Inflammatory macrophage (primary cell): ENCODE measurements around the gene KCNMA1.
A peak's percentile ranks its signal among the peaks of the same experiment; 100 is the strongest.

Source experiments
- DNase-seq, 2 donors: peaks; one replicate each; pipeline ENCODE4 v3.0.0-alpha.2; 2020 to 2022

Gene KCNMA1

DNA sequence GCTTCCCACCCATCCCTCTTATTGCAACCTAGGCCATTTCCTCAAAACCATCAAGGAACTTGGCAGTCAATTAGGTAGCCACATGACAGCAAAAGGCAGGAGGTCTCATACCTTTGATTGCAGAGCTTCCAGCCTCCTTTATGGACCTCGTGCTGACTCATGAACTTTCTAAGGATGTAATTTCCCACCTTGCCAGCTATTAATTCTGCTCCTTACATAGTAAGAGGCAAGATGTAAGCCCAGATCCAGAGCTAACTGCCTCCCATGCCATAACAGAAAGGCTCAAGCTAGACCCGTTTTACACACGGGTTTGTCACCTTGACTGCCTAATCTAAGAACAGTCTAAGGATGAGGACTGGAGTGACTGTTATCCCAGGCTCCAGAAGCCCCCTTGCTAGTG lies 565.7 kb downstream of the KCNMA1 start:
- no peak for DNase-seq

DNA sequence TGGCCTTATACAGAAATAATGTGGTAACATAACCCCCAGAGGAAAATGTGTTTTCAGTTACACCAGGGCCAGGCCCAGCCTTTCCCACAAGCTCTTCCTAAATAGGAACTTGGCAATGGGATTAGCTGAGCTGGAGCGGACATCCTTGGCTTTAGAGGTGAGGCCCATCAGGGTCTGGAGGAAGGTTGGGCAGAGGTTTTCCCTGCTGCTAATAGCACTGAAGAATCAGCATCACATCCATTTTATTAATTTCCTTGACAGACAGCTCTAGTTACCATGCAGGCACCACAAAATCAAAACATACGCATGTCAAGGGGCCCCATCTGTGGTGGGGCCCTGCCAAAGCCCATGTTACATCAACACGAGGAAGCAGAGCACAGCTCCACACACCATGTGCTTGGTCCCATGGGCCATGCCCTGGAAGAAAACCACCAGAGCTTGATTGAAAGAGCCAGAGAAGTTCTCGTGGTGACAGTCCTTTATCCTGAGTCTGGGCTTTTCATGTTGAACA lies 566.6 kb downstream of the KCNMA1 start:
- no peak for DNase-seq

DNA sequence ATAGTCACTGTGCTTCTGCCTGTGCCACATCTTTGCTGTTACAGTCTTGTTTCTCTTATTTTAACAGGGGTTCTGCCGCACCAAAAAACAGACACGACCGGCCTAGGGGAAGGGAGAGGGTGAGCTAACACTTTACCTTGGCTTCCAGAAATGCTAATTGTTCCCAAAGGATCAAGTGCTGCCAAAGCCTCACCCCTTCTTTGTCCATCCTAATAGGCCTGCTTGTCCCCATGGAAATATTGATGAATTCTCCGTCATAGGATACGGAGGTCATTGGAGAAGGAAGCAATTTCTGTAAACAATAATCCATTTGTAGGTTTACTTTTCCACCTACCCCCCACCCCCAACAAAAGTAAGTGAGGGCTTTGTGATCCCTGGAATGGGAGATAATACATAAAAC lies 567.3 kb downstream of the KCNMA1 start:
- DNase-seq = no peak

DNA sequence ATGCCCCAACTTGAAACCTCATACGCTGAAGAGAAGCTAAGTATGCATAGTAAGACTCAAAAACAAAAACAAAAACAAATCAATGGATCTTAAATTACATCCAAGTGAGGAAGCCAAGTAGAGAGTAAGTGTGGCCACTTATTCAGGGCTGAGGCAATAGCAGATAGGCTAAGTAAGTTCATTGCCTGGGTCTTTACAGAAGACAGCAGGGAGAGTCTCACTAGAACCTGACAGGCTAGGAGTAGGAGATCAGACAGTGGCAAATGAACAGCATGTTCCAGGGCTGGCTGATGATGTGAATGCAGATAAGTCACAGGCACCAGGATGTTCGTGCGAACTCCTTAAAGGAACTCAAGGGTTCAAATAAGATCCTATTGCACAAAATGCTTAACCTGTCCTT lies 568.6 kb downstream of the KCNMA1 start:
- DNase-seq = no peak

DNA sequence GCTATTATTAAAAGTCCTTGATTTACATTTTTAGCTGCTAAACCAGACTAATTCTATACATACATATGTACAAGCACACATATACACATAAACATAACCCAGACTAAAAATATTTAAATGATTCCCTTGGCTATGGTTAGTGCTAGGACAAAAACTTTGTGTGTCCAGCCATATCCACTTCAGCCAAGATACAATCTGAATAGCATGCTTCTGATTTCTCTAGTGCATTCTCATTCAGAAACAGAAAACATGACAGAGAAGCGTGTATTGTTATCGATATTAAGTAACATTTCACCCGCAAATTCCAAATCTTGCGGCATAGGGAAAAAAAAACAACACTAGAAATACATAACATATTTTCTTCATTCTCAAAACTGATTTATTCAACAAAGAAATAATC lies 569.3 kb downstream of the KCNMA1 start:
- no peak for DNase-seq

DNA sequence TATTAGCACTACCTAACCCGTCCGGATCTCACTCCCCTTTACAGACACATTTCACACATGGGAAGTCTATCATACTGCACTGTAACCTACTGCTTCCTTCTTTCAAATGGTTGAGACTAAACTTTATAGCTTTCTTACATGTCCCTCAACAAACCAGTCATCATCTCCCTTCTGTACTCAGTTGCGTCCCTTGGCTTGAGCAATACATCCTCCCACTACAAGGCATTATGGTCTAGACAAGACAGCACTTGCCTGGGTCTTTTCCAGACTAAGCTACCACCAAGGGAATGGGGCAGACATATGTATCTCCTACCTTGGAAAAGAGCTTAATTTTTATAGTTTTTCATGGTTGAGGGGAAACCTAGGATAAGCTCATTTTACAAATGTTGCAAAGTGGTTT lies 575.2 kb downstream of the KCNMA1 start:
- DNase-seq = no peak

DNA sequence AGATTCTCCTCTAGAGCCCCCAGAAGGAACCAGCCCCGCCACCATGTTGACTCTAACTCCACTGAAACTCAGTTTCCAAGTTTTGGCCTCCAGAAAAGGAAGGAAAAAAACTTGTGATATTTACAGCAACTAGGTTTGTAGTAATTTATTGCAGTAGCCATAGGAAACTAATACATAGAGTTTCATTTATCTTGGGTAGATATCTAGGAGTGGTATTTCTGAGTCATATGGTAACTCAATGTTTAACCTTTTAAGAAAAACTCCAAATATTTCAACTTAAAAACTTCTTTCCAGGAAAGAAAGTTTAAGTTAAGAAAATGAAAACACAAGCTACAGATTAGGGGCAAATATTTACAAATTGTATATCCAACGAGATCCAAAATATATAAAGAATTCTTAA lies 576.7 kb downstream of the KCNMA1 start:
- DNase-seq = no peak

DNA sequence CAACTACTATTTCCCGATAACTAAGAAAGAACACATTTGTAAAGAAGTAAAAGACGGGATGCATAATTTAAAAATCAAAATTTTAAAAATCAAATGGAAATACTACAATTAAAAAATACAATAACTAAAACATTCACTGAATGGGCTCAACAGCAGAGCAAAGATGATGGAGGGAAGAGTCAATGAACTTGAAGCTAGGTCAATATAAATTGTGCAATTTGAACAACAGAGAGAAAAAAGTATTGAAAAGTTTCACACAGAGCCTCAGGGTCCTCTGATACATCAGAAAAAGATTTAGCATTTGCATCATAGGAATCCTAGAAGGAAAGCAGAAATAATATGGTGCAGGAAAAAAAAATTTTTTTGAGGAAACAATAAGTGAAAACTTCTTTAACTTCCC lies 581.0 kb downstream of the KCNMA1 start:
- DNase-seq = no peak

DNA sequence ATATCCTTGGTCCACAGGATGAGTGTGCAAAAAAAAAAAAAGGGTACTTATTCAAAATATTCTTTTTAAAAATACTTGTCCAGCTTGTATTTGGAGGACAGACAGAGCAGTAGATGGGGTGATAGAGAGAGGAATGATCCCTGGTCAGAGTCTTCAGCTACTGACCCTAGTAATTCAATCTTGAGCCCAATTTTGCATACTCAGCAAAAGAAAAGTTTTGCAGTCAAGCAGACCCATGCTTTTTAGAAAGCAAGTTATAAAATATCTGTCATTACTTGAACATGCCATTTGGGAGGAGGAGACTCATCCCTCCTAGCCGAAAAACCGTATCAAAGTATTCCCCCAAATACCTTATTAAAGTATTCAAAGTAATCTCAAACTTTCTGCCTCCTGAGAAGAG lies 585.0 kb downstream of the KCNMA1 start:
- no peak for DNase-seq

DNA sequence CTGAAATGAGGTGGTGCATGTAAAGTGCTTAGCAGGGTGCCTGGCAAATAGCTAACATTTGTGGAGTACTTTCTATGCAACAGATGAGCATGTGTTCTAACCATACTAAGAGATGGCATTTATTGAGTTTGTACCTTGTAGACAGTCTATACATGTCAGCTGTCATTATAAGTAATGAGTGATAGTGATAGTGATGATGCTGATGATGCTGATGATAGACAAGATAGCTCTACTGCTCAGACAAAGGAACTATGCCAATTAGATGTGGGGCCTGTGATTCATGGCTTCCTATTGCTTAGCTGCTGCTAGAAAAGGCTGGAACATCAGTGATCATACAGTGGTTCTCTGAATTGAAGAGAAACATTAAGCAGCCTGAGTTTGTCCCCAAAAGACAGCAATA lies 585.8 kb downstream of the KCNMA1 start:
- no peak for DNase-seq

DNA sequence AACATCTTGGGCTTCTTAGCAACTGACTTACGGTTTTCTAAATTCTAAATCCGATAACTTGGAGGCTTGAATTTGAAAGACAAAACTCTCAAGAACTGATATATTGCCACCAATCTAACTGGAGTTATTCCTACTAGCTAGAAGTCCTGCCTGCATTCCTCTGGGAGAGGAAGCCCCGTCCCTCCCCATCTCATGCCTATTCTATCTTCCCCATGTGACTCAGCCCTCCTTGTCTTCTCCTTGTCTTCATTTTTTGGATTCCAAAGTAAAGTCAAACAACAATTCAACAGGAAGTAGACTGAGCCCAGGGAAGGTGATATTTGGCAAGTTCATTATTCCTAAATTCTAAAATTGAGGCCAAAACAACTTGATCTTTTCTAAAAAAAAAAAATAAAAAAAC lies 587.7 kb downstream of the KCNMA1 start:
- DNase-seq = no peak

DNA sequence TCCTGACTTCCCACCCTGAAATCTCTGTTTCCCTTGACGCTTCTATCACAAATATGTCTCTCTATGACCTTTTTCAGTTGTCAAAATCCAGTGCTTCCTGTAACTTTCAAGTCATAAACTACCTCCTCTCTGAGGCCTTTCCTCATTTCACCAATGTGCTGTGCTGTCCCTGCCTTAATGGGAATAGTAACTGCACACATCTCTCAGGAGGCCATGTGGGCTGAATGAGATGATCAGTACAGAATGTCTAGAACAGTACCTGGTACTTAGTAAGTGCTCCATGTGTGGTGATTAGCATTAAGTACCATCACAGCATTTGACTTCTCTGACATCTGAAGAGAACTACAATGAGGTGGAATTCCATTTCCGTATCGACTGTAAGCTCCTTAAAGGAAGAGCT lies 588.5 kb downstream of the KCNMA1 start:
- DNase-seq = no peak

DNA sequence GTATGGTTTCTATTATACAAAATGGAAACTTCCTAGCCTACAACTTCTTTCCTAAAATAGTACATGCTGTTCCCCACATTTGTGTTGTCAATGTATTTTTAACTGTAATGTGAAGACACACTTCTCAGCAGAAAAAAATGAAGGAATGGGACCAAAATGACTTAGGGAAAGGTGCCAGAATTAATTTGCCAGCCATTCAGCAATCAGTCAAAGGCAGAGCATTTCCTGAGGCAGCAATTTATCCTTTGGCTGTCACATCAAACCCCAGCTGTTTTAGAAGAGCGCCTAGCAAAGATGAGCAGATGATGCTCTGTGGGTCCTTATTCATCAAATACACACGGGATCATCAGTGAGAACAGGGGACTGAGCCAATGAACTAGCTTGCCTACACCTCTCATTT lies 592.5 kb downstream of the KCNMA1 start:
- DNase-seq = no peak

DNA sequence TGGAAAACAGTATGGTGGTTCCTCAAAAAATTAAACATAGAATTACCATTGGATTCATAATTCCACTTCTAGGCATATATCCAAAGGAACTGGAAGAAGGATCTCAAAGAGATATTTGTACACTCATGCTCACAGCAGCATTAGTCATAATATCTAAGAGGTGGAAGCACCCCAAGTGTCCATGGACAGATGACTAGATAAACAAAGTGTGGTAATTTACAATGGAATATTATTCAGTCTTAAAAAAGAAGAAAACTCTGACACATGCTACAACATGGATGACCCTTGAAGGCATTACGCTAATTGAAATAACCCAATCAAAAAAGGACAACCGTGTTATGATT lies 594.2 kb downstream of the KCNMA1 start:
- no peak for DNase-seq

DNA sequence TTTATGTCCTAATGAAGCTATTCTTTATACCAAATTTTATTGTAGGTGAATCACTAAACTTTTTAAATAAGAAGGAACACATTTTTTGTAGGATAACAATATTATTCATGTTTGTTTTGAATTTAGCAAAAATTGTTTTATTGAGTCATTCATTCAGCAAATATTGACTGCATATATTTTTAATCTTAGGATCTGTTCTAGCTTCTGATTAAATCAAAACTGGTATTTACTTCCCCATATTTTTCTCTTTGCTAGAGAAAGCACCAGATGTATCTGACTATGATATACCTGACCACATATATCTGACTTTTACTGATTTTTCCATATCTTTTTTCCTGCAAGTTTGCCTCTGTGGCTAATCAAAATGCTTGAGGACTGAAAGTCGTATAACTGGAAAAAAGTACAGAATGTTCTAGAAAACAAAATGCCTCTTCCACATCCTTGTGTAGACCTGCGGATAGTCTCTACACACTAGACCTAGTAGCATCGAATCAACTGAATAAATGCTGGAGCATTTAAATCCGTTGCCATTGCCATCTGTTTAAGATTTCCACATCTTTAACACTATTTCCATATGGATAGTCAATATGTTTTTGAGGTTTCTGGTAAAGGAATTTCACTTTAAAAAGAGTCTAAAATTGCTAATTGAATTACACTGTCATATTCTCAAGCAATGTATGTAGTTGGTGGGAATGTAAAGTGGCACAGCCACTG lies 594.7 kb downstream of the KCNMA1 start:
- DNase-seq = no peak

DNA sequence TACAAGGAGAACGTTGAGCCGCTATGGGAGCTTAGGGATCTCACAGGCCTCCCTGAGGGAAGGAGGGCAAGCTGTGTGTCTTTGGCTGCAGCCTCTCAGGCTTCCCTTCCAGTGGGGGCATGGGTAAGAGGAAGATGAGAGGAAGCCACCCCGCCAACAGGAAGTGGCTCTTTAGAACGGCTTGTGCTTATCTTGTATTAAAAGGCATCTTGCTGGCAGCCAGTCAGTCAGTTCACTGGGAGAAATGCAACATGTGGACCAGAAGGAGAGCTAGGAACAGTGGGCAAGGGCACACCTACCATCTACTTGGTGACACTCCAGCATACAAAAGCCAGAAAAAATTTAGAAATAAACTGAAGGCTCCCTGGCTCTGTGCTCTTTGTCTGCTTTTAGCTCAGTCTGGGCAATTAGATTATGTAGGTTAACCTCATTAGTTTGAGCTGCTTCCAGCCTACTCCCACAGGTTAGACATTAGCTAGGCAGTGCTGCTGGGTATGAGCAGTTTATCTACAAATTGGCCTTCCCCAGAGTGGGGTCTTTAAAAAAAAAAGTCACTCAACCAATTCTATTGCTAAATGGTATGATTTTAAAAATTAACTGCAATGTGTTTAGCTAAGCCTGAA lies 595.9 kb downstream of the KCNMA1 start:
- peak; percentile 14 to 21 for DNase-seq

DNA sequence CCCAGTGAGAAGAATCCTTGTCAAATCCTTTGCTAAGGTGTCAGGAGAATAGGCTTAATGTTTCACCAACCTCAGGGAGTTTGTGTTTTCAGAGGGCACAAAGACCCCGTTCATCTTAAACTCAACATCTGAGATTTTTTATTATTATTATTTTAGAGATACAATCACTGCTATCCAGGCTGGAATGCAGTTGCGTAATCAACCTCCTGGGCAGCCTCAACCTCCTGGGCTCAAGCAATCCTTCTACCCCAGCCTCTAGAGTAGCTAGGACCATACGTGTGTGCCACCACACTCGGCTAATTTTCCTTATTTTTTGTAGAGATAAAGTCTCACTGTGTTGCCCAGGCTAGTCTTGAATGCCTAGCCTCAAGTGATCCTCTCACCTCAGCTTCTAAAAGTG lies 599.2 kb downstream of the KCNMA1 start:
- no peak for DNase-seq

DNA sequence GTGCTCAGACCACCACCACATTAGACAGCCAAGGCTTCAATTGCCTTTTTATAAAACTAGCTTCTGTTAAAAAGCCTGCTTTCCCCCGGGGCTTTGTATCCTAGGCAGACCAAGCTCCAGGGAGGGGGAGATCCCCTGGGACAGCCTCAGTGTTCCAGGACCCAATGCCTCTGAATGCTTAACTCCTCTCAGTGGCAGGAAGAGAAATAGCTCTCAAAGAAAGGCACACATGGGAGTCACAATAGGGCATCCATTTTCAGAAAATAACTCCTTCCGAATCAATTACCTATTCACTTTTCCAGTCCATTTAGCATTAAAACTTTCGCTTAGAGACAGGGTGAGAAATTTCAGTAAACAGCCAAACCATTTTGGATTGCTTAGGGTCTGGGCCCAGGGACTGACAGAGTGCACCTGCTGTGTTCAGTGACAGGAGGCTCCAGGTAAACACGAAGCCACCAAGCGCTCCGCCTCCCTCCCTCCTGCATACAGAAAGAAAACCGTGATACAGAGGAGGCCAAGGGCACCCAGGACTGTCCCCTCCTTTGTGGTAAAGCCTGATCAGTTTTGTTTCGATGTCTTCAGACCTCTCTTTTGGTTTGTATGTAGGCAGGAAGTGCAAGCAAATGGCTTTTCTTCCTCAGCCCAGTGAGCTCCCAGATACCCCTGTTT lies 599.7 kb downstream of the KCNMA1 start:
- no peak for DNase-seq

DNA sequence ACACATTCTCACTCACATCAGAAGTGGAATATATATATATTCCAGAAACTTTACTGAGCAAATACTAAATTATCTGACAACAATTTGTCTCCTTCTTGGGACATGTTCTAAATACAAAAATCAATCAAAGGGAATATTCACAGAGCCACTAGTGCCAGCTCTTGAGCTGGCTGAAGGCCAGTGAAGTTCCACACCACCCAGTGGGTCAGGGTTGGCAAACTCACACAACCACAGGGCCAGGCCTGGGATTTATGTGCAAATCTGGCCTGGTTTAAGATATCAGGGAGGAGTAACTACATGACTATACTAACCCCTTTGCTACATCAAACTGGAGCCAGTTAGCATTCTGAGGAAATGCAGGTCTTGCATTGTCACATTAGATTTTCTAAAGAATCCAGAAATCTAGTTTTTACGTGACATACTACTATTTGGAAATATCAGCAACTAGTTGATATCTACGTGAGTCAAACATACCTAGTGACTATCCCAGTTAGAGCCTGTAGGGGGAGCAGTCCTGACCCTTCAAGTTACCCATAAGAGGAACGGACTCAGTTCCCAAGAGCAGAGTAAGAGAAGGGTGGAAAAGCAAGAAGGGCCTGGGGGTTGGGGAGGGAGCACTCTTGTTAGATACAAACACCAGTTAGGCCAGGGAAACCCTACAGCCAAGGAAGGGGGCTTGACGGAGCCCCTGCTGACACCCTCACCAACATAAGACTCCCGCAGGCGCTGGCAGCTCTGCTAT lies 600.4 kb downstream of the KCNMA1 start:
- peak; percentile 12 to 35 for DNase-seq

DNA sequence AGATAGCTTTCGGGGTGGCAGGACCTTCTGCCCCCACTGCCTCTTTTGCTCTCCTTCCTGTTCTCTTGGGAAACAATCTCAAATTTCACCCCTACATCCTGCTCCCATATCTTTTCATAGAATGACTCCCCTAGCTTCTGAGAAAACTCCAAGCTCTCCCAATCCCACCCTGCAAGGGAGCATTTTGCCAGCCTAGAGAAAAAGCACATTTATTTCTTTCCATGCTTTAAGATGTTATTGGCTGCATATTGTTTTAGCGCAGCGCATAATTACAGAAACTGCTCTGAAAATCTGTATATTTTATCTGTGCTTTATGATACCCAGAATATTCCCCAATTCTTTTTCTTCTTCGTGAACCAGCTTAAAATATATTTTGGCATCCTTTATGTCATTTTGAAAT lies 601.3 kb downstream of the KCNMA1 start:
- DNase-seq = no peak

DNA sequence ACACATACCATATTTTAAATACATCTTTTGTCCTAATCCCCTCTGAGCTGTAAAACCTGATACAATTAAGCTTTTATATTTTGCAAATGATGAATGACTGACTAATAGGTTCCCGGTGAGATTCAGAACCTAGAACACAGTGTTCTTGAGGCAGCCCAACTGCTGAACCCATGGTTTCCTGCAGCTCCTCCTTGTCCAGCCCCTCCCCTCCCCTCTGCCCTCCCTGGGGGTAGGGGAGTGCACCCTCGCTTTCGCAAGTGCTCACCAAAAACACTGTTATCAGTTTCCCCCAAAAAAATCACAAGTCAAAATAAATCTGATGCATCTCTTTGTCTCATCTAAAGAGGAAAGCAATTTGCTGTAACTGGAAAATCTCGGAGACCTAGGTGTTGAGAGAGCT lies 602.8 kb downstream of the KCNMA1 start:
- DNase-seq = no peak

DNA sequence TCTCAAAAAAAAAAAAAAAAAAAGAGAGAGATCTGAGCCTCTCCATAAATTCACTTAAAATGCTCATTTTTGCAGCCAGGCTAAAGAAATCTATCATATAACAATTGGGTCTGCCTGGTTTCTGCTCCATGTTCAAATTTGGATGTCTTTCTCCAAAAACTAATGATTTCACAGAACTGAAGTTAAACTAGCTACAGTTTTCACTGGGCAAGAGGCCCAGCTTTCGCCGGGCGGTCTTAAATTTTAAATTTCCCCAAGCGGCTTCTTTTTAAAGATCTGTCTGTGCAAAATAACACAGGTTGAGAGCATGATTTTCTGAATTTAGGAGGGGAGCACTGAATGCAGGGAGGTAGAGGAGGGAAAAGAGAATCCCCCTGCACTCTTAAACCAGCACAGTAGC lies 603.4 kb downstream of the KCNMA1 start:
- DNase-seq = no peak

DNA sequence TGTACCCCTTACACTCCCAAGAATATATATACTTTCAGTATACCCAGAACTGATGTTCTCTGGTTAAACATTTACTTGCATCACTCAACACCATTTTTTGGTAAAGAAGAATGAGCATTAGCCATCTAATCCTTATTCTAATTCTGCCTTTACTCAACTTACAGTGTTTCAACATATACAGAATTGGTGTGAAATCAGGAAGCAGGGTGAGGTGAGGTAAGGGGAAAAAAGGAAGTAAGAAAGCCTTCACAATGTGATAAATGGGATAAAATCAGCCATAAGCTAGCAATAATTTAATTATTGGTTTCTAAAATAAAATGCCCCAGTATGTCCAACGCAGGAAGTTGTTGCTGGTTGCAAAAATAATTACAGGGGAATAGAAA lies 605.4 kb downstream of the KCNMA1 start:
- peak; percentile 40 to 82 for DNase-seq
